Endothelial cell of umbilical vein (primary cell): ENCODE measurements around the gene CMTM7. TPM values are rescaled to one million over a fixed set of nuclear protein-coding genes. Genes with fewer than 3 reads are reported as not detected.
"Not testable (repeated sequence)": the region's sequence is repeated elsewhere in the genome, so short reads cannot be mapped to it uniquely, and the experiment has no call there.

ENCODE experiments used
- BruUV-seq: library from RNA; stranded (reverse); fragments of 400-500 nt; replicated peaks from 2 replicates; lab custom pipeline; 2021; lab: Mats Ljungman, UMichigan
- CTCF ChIA-PET: fragments of 300-600, 350-600 bp; sonication (Branson Sonifier 250); formaldehyde crosslinking; loops from one replicate; lab custom pipeline; 2021; ENCODE audit warnings: antibody characterized with exemption, inconsistent platforms; lab: Charles Lee
- POLR2A ChIA-PET: fragments of 300-600, 350-600 bp; sonication (Branson Sonifier 250); formaldehyde crosslinking; loops from one replicate; lab custom pipeline; 2021; ENCODE audit warnings: antibody characterized with exemption, inconsistent platforms; lab: Charles Lee
- DNase-seq: peaks from one replicate; pipeline ENCODE4 v3.0.0-alpha.2; 2011; ENCODE audit warnings: low read depth, low spot score
- FAIRE-seq: peaks from 2 replicates; lab custom pipeline; 2011; peaks lifted over from hg19 to GRCh38; lab: Jason Lieb, UNC
- H2AFZ ChIP-seq: 2 replicates; pipeline ENCODE4 v1.6.0; 2012; ENCODE audit warnings: low read depth, low read length, control low read depth, inconsistent platforms
- H3K27ac ChIP-seq: 2 replicates; pipeline ENCODE4 v1.5.1; 2011; ENCODE audit warnings: low read depth, mild to moderate bottlenecking, control low read depth, low read length, moderate library complexity; ENCODE audit not compliant: insufficient read depth
- H3K27me3 ChIP-seq, 2 experiments: 2 replicates each; pipeline versions ENCODE4 v1.6.0 to v1.6.1; 2011; ENCODE audit warnings: low read length in 2 of 2, mixed read lengths in 1 of 2; ENCODE audit not compliant: control insufficient read depth in 2 of 2, insufficient read depth in 2 of 2
- H3K36me3 ChIP-seq, 2 experiments: 2 replicates in 1 of 2; 3 replicates in 1 of 2; pipeline ENCODE4 v1.5.1; 2011; ENCODE audit warnings: low read length in 2 of 2, mild to moderate bottlenecking in 1 of 2, moderate library complexity in 1 of 2; ENCODE audit not compliant: control insufficient read depth in 2 of 2, insufficient read depth in 2 of 2; ENCODE audit errors: extremely low read depth in 1 of 2
- H3K4me1 ChIP-seq: 3 replicates; pipeline ENCODE4 v1.5.1; 2011; ENCODE audit warnings: mild to moderate bottlenecking, low read length; ENCODE audit not compliant: control insufficient read depth, insufficient read depth; ENCODE audit errors: extremely low read depth
- H3K4me2 ChIP-seq: 2 replicates; pipeline ENCODE4 v1.6.1; 2011; ENCODE audit warnings: low read length, control low read depth, mixed read lengths; ENCODE audit not compliant: insufficient read depth
- H3K4me3 ChIP-seq, 3 experiments: fragments of 200-600 bp in 1 of 3; sonication (generic), shearing (Covaris generic) in 1 of 3; replicated peaks in 1 of 3; 2 replicates each; pipeline ENCODE4 v1.5.1; 2011 to 2016; ENCODE audit warnings: control low read depth in 3 of 3, low read length in 3 of 3, mild to moderate bottlenecking in 2 of 3, inconsistent platforms in 1 of 3, low read depth in 1 of 3, moderate library complexity in 1 of 3; ENCODE audit not compliant: insufficient read depth in 1 of 3
- H3K79me2 ChIP-seq: 2 replicates; pipeline ENCODE4 v1.6.0; 2012; ENCODE audit warnings: low read length, inconsistent platforms; ENCODE audit not compliant: control insufficient read depth, insufficient read depth
- H3K9ac ChIP-seq: replicated peaks from 2 replicates; pipeline ENCODE3; 2011; ENCODE audit warnings: low read length, control low read depth; ENCODE audit not compliant: insufficient read depth; ENCODE audit errors: extremely low read depth
- H3K9me1 ChIP-seq: replicated peaks from 3 replicates; pipeline ENCODE4 v1.6.0; 2011; ENCODE audit warnings: mild to moderate bottlenecking, low read length; ENCODE audit not compliant: control insufficient read depth, insufficient read depth; ENCODE audit errors: extremely low read depth
- H3K9me3 ChIP-seq: replicated peaks from 2 replicates; pipeline ENCODE4 v1.5.1; 2012; ENCODE audit warnings: low read length, inconsistent platforms; ENCODE audit not compliant: control insufficient read depth, insufficient read depth
- H4K20me1 ChIP-seq: replicated peaks from 2 replicates; pipeline ENCODE3; 2011; ENCODE audit warnings: mild to moderate bottlenecking, low read length; ENCODE audit not compliant: control insufficient read depth, insufficient read depth; ENCODE audit errors: extremely low read depth
- GATA2 ChIP-seq: IDR thresholded peaks from 2 replicates; pipeline ENCODE4 v1.7.0; 2011; ENCODE audit warnings: low read depth, mild to moderate bottlenecking, moderate library complexity, mixed read lengths, low read length; ENCODE audit not compliant: insufficient read length, insufficient read depth
- dilution Hi-C: fragments of 300-500 bp; cut with MboI; formaldehyde crosslinking; loops from one replicate; pipeline ENCODE4 v1.15.0; 2019; ENCODE audit warnings: low sequenced_read_pairs; ENCODE audit not compliant: extremely low pct_ligation_motif_present
- intact Hi-C: fragments of 100-400 bp; cut with micrococcal nuclease; formaldehyde crosslinking; loops from one replicate; pipeline ENCODE4 v1.10.0; 2022
- polyA plus RNA-seq, 4 experiments: library from polyadenylated mRNA; depleted of rRNA in 3 of 4; stranded (reverse) in 3 of 4; unstranded in 1 of 4; fragments of >200 nt; gene quantifications; 2 replicates each; pipeline versions ENCODE4 v1.2.1 to v1.2.3, GENCODE V29; 2011 to 2012; ENCODE audit warnings: missing spikeins in 1 of 4
- total RNA-seq: library from RNA; stranded (reverse); gene quantifications from 2 replicates; pipeline ENCODE4 v1.2.3, GENCODE V29; 2021

CMTM7 gene
- total and polyA plus RNA-seq, 2 donors (not counting 3 experiments of a cell fraction or from before 2014, with no cell fraction given) = 44.7 to 88.5 TPM

DNA sequence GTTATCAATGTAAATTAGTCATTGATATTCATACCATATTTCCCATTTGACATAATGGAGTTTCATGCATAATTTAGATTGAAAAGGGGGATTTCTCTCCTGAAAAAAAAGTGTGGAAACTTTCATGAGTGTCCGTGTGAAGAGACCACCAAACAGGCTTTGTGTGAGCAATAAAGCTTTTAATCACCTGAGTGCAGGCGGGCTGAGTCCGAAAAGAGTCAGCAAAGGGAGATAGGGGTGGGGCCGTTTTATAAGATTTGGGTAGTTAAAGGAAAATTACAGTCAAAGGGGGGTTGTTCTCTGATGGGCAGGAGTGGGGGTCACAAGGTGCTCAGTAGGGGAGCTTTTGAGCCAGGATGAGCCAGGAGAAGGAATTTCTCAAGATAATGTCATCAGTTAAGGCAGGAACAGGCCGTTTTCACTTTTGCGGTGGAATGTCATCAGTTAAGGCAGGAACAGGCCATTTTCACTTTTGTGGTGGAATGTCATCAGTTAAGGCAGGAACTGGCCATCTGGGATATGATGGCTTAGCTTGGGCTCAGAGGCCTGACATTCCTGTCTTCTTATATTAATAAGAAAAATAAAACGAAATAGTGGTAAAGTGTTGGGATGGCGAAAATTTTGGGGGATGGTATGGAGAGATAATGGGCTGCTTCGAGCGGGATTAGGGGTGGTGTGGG is 69.3 kb downstream of the CMTM7 start:
- peaks cover 20% of the 10 kb centered on the region for H3K4me1 ChIP-seq
- H3K9me1 ChIP-seq, H3K9me3 ChIP-seq, H3K4me2 ChIP-seq, BruUV-seq, H3K4me3 ChIP-seq, CTCF ChIA-PET, DNase-seq, intact Hi-C loops, H3K27me3 ChIP-seq, H3K36me3 ChIP-seq, H2AFZ ChIP-seq, H3K27ac ChIP-seq, dilution Hi-C loops, FAIRE-seq, H3K79me2 ChIP-seq, H4K20me1 ChIP-seq, H3K9ac ChIP-seq, POLR2A ChIA-PET: not testable (repeated sequence)

DNA sequence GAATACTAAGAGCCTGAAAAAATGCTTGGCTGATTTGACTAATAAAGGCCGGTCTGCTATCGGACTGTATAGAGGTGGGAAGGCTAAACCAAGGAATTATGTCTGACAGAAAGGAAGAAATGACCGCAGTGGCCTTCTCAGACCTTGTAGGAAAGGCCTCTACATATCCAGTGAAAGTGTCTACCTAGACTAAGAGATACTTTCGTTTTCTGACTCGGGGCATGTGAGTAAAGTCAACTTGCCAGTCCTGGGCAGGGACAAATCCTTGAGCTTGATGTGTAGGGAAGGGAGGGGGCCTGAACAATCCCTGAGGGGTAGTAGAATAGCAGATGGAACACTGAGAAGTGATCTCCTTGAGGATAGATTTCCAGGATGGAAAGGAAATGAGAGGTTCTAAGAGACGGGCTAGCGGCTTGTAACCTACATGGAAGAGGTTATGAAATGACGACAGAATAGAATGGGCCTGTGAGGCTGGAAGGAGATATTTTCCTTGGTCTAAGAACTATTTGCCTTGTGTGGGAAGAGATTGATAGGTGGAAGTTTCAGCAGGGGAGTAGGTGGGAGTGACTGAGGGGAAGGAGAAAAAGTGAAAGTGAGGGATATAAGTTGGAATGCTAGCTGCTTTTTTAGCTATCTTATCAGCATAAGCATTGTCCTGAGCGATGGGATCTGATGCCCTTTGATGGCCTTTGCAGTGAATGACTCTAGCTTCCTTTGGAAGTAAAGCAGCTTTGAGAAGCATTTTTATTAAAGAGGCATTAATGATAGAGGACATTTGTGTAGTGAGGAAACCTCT is 70.7 kb downstream of the CMTM7 start:
- H3K9me1 ChIP-seq, POLR2A ChIA-PET, dilution Hi-C loops, H3K27me3 ChIP-seq, H3K9ac ChIP-seq, H3K79me2 ChIP-seq, FAIRE-seq, H3K9me3 ChIP-seq, H3K36me3 ChIP-seq, CTCF ChIA-PET, H4K20me1 ChIP-seq: not testable (repeated sequence)
- BruUV-seq = TSS peak; percentile 29
- H3K27ac ChIP-seq = peak overlapping the region; percentile 53
- peak overlapping the region in 1 of 3 experiments; percentile 32 for H3K4me3 ChIP-seq
- DNase-seq = peak; percentile 50
- peak; percentile 65 for TF ChIP-seq GATA2
- peak overlapping the region; percentile 16 for H2AFZ ChIP-seq
- H3K4me1 ChIP-seq = peaks cover 20% of the 10 kb centered on the region
- H3K4me2 ChIP-seq = peak overlapping the region; percentile 55
- intact Hi-C loops = loop anchor here (1.0 kb wide), 1 partner anchor 40 kb away; no protein-coding TSS in a partner anchor

DNA sequence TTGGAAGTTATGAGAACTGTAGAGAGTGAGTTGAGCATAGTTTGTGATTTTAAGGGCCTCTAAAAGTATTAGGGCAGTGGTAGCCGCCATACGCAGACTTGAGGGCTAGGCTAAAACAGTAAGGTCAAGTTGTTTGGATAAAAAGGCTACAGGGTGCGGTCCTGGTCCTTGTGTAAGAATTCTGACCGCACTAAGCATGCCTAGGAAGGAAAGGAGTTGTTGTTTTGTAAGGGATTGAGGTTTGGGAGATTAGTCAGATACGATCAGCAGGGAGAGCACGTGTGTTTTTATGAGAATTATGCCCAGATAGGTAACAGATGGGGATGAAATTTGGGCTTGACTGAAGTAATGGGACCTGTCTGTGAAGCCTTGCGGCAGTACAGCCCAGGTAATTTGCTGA is 71.8 kb downstream of the CMTM7 start:
- BruUV-seq, DNase-seq, H3K27ac ChIP-seq, FAIRE-seq, POLR2A ChIA-PET, H3K4me3 ChIP-seq, H2AFZ ChIP-seq, H3K27me3 ChIP-seq, dilution Hi-C loops, H3K9me1 ChIP-seq, H3K79me2 ChIP-seq, CTCF ChIA-PET, intact Hi-C loops, H3K4me2 ChIP-seq, H3K9me3 ChIP-seq, H3K9ac ChIP-seq, H3K36me3 ChIP-seq, H4K20me1 ChIP-seq: not testable (repeated sequence)
- H3K4me1 ChIP-seq = peaks cover 10% of the 10 kb centered on the region
